Central memory CD4-positive, alpha-beta T cell (primary cell): ENCODE data around the gene OR2C1.

ENCODE experiments used
- DNase-seq: peaks from one replicate; pipeline ENCODE4 v3.0.0; 2022
- total RNA-seq, 3 experiments: gene quantifications; one replicate each; lab custom pipeline; 2026; lab: John Stamatoyannopoulos, UW

OR2C1 gene
- 0 to 0.07 (median 0) reads per million in 3 experiments for total RNA-seq

GRCh38 chr16:3355589-3355988 lies at the start of gene OR2C1:
TSS of gene OR2C1 (plus strand) at chr16:3355889. CDS start at chr16:3355941, 52 bp downstream.
- DNase-seq = no peak

- DNase-seq = no peak
Observed at GRCh38 chr16:3306078-3306477, 49.6 kb upstream of the OR2C1 start.

GRCh38 chr16:3311496-3311895 lies 44.2 kb upstream of the OR2C1 start:
- no peak for DNase-seq

- no peak for DNase-seq
Observed at GRCh38 chr16:3317315-3317999, 38.2 kb upstream of the OR2C1 start.

- no peak for DNase-seq
Observed at GRCh38 chr16:3321816-3322215, 33.9 kb upstream of the OR2C1 start.

- no peak for DNase-seq
Observed at GRCh38 chr16:3327514-3327913, 28.2 kb upstream of the OR2C1 start.

- DNase-seq = no peak
Observed at GRCh38 chr16:3328104-3328503, 27.6 kb upstream of the OR2C1 start.

- DNase-seq = no peak
Observed at GRCh38 chr16:3328643-3329042, 27.0 kb upstream of the OR2C1 start.

- DNase-seq = no peak
Observed at GRCh38 chr16:3346041-3346440, 9.6 kb upstream of the OR2C1 start.

- DNase-seq = no peak
Observed at GRCh38 chr16:3347586-3347985, 8.1 kb upstream of the OR2C1 start.

- no peak for DNase-seq
Observed at GRCh38 chr16:3348547-3349167, 7.0 kb upstream of the OR2C1 start.

- DNase-seq = no peak
Observed at GRCh38 chr16:3349175-3349574, 6.5 kb upstream of the OR2C1 start.

- DNase-seq = no peak
Observed at GRCh38 chr16:3356118-3356517, 429 bp downstream of the OR2C1 start.

- no peak for DNase-seq
Observed at GRCh38 chr16:3358871-3359270, 3.2 kb downstream of the OR2C1 start.

- no peak for DNase-seq
Observed at GRCh38 chr16:3362931-3363330, 7.2 kb downstream of the OR2C1 start.

GRCh38 chr16:3363793-3364192 lies 8.1 kb downstream of the OR2C1 start:
- no peak for DNase-seq

GRCh38 chr16:3364774-3365427 lies 9.2 kb downstream of the OR2C1 start:
- DNase-seq = peak; percentile 87

GRCh38 chr16:3369073-3369472 lies 13.4 kb downstream of the OR2C1 start:
- DNase-seq = no peak

- no peak for DNase-seq
Observed at GRCh38 chr16:3375680-3376079, 20.0 kb downstream of the OR2C1 start.

- DNase-seq = no peak
Observed at GRCh38 chr16:3377917-3378316, 22.2 kb downstream of the OR2C1 start.

GRCh38 chr16:3383045-3383448 lies 27.4 kb downstream of the OR2C1 start:
- no peak for DNase-seq

GRCh38 chr16:3388325-3388724 lies 32.6 kb downstream of the OR2C1 start:
- DNase-seq = no peak

GRCh38 chr16:3389663-3390338 lies 34.1 kb downstream of the OR2C1 start:
- DNase-seq = no peak

GRCh38 chr16:3400446-3400778 lies 44.7 kb downstream of the OR2C1 start:
- DNase-seq = no peak
